Panc1 (cell line): Measurements from ENCODE around the gene PCDHA11. TPM values are rescaled to one million over a fixed set of nuclear protein-coding genes. Genes with fewer than 3 reads are reported as not detected.
"Not testable (repeated sequence)": the region's sequence is repeated elsewhere in the genome, so short reads cannot be mapped to it uniquely, and the experiment has no call there.

Source experiments
- ATAC-seq: fragments of 200-7000 bp; cut with Tn5 transposase; 2 replicates; pipeline ENCODE4 v1.9.1; 2020; ENCODE audit warnings: mild to moderate bottlenecking, moderate library complexity
- BruUV-seq: library from RNA; stranded (reverse); fragments of 400-500 nt; replicated peaks from 2 replicates; lab custom pipeline; 2021; lab: Mats Ljungman, UMichigan
- CTCF ChIA-PET: fragments of 300-600 bp; sonication (Branson Sonifier 250); formaldehyde crosslinking; loops from one replicate; lab custom pipeline; 2022; ENCODE audit warnings: antibody characterized with exemption; lab: Charles Lee
- POLR2A ChIA-PET: fragments of 300-600 bp; sonication (Branson Sonifier 250); formaldehyde crosslinking; loops from one replicate; lab custom pipeline; 2022; ENCODE audit warnings: antibody characterized with exemption; lab: Charles Lee
- DNase-seq: peaks from one replicate; pipeline ENCODE4 v3.0.0-alpha.2; 2010; ENCODE audit warnings: low read depth, low spot score
- H3K27ac ChIP-seq: 2 replicates; pipeline ENCODE4 v1.5.1; 2011; ENCODE audit warnings: mild to moderate bottlenecking, low read length, inconsistent platforms
- H3K27me3 ChIP-seq: fragments of 200-500 bp; sonication (Bioruptor generic); 2 replicates; pipeline ENCODE4 v1.6.0; 2014; ENCODE audit warnings: low read length, inconsistent platforms; ENCODE audit not compliant: control insufficient read depth, insufficient read depth
- H3K36me3 ChIP-seq: fragments of 200-500 bp; sonication (Bioruptor generic); 2 replicates; pipeline ENCODE4 v1.5.1; 2014; ENCODE audit warnings: inconsistent platforms, mild to moderate bottlenecking, low read length, moderate library complexity; ENCODE audit not compliant: control insufficient read depth, insufficient read depth
- H3K4me1 ChIP-seq: 2 replicates; pipeline ENCODE4 v1.5.1; 2011; ENCODE audit warnings: inconsistent platforms, mild to moderate bottlenecking, low read length, moderate library complexity; ENCODE audit not compliant: control insufficient read depth, insufficient read depth
- H3K4me3 ChIP-seq, 2 experiments: 2 replicates each; pipeline ENCODE4 v1.5.1; 2011 to 2012; ENCODE audit warnings: low read depth in 2 of 2, low read length in 2 of 2, mild to moderate bottlenecking in 2 of 2, inconsistent platforms in 1 of 2, moderate library complexity in 1 of 2
- H3K9me3 ChIP-seq: fragments of 200-500 bp; sonication (Bioruptor generic); 2 replicates; pipeline ENCODE4 v1.5.1; 2014; ENCODE audit warnings: low read depth, mild to moderate bottlenecking, inconsistent platforms, low read length, moderate library complexity; ENCODE audit not compliant: control insufficient read depth, insufficient read depth
- SIN3A ChIP-seq: IDR thresholded peaks from 2 replicates; pipeline ENCODE4 v1.6.1; 2012; ENCODE audit warnings: low read depth, mild to moderate bottlenecking, low read length, moderate library complexity, borderline replicate concordance; ENCODE audit not compliant: insufficient read depth
- TCF7L2 ChIP-seq: IDR thresholded peaks from 2 replicates; pipeline ENCODE4 v1.6.1; 2011; ENCODE audit warnings: mild to moderate bottlenecking, low read depth, low read length, inconsistent platforms
- in situ Hi-C: cut with HindIII; loops from 2 replicates; pipeline ENCODE4 v1.10.0; 2016; ENCODE audit warnings: low sequenced_read_pairs, low pct_unique_long_range_greater_than_20kb
- intact Hi-C: fragments of 100-400 bp; cut with micrococcal nuclease; formaldehyde crosslinking; loops from one replicate; pipeline ENCODE4 v1.10.0; 2022; ENCODE audit not compliant: unreplicated experiment
- total RNA-seq: library from RNA; stranded (reverse); gene quantifications from one replicate; pipeline ENCODE4 v1.2.1, GENCODE V29; 2021; ENCODE audit not compliant: unreplicated experiment
- TF ChIP-seq, protein P1 (sequence below), 2 experiments: IDR thresholded peaks; 2 replicates each; pipeline ENCODE4 v1.6.1; 2011 to 2012; ENCODE audit warnings: low read depth in 2 of 2, control low read depth in 1 of 2, low read length in 1 of 2, mild to moderate bottlenecking in 1 of 2, moderate library complexity in 1 of 2; ENCODE audit not compliant: insufficient read depth in 1 of 2
- TF ChIP-seq, protein P2 (sequence below): fragments of 450-650 bp; IDR thresholded peaks from 2 replicates; pipeline ENCODE4 v1.5.1; 2017; ENCODE audit warnings: mild to moderate bottlenecking

PCDHA11 gene
- total RNA-seq, 1 experiment from 2014 or later: 0.08 TPM

DNA sequence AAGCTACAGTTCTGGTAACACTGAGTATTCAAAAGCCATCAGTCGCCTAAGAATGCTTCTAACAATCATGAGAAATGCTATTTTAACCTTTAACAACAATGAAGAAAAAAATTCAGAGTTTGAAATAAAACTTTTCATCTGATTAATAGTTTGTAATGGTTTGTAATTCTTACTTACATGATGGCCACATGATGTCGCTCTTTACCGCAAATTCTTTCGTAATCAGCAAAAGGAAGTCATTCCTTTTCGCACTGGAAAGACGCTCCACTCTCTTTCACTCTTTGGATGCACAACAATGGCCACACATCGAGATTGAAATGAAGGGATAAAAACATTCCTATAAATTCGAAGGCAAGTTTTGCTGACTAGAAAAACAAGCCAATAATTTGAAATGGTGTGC, 34.8 kb upstream of the PCDHA11 start, which contains the start of gene PCDHA7:
Gene PCDHA7, plus strand, starts transcription at position 277 of the 400 bp plus-strand sequence. Its CDS starts 115 bp downstream, at position 392.
- no peak within 1 kb of the TSS for H3K4me3 ChIP-seq
- TF ChIP-seq TCF7L2 (no peak), SIN3A (no peak)
- TF ChIP-seq, protein P1, sequence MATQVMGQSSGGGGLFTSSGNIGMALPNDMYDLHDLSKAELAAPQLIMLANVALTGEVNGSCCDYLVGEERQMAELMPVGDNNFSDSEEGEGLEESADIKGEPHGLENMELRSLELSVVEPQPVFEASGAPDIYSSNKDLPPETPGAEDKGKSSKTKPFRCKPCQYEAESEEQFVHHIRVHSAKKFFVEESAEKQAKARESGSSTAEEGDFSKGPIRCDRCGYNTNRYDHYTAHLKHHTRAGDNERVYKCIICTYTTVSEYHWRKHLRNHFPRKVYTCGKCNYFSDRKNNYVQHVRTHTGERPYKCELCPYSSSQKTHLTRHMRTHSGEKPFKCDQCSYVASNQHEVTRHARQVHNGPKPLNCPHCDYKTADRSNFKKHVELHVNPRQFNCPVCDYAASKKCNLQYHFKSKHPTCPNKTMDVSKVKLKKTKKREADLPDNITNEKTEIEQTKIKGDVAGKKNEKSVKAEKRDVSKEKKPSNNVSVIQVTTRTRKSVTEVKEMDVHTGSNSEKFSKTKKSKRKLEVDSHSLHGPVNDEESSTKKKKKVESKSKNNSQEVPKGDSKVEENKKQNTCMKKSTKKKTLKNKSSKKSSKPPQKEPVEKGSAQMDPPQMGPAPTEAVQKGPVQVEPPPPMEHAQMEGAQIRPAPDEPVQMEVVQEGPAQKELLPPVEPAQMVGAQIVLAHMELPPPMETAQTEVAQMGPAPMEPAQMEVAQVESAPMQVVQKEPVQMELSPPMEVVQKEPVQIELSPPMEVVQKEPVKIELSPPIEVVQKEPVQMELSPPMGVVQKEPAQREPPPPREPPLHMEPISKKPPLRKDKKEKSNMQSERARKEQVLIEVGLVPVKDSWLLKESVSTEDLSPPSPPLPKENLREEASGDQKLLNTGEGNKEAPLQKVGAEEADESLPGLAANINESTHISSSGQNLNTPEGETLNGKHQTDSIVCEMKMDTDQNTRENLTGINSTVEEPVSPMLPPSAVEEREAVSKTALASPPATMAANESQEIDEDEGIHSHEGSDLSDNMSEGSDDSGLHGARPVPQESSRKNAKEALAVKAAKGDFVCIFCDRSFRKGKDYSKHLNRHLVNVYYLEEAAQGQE (IDR thresholded peaks at IDR 0.05; ENCODE audit: insufficient read depth in 1 of 2, low read depth in 2 of 2, low read length in 1 of 2): no peak
- TF ChIP-seq, protein P2, sequence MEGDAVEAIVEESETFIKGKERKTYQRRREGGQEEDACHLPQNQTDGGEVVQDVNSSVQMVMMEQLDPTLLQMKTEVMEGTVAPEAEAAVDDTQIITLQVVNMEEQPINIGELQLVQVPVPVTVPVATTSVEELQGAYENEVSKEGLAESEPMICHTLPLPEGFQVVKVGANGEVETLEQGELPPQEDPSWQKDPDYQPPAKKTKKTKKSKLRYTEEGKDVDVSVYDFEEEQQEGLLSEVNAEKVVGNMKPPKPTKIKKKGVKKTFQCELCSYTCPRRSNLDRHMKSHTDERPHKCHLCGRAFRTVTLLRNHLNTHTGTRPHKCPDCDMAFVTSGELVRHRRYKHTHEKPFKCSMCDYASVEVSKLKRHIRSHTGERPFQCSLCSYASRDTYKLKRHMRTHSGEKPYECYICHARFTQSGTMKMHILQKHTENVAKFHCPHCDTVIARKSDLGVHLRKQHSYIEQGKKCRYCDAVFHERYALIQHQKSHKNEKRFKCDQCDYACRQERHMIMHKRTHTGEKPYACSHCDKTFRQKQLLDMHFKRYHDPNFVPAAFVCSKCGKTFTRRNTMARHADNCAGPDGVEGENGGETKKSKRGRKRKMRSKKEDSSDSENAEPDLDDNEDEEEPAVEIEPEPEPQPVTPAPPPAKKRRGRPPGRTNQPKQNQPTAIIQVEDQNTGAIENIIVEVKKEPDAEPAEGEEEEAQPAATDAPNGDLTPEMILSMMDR: 0 out of 2 replicates have a peak, but pooled peaks have one; percentile 18

DNA sequence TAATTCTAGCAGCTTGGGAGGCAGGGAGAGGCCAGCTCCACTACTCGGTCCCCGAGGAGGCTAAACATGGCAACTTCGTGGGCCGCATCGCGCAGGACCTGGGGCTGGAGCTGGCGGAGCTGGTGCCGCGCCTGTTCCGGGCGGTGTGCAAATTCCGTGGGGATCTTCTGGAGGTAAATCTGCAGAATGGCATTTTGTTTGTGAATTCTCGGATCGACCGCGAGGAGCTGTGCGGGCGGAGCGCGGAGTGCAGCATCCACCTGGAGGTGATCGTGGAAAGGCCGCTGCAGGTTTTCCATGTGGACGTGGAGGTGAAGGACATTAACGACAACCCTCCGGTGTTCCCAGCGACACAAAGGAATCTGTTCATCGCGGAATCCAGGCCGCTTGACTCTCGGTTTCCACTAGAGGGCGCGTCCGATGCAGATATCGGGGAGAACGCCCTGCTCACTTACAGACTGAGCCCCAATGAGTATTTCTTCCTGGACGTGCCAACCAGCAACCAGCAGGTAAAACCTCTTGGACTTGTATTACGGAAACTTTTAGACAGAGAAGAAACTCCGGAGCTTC, 34.2 kb upstream of the PCDHA11 start:
- H3K4me3 ChIP-seq, BruUV-seq, intact Hi-C loops, ATAC-seq, POLR2A ChIA-PET, H3K9me3 ChIP-seq, H3K27me3 ChIP-seq, in situ Hi-C loops, H3K27ac ChIP-seq, H3K4me1 ChIP-seq, DNase-seq, H3K36me3 ChIP-seq: not testable (repeated sequence)
- CTCF ChIA-PET: interaction anchor here (0.6 kb wide), 1 partner anchor 321 kb away, joined by 3 read pairs; no protein-coding TSS in a partner anchor

More for the DNA sequence above, 34.8 kb upstream of the PCDHA11 start, which contains the start of gene PCDHA7:
- H3K36me3 ChIP-seq: no peaks in the 10 kb centered on the region
- DNase-seq (no peak), ATAC-seq (no peak)
- no peaks in the 10 kb centered on the region; the same call in 1 of the 2 replicates for H3K9me3 ChIP-seq
- CTCF ChIA-PET: interaction anchor here (0.6 kb wide), 1 partner anchor 322 kb away, joined by 3 read pairs; no protein-coding TSS in a partner anchor
- no peak within 1 kb of the TSS for H3K27ac ChIP-seq
- POLR2A ChIA-PET: no interaction called here
- BruUV-seq: no TSS peak
- H3K4me1 ChIP-seq: no peaks in the 10 kb centered on the region
- in situ Hi-C loops: no loop called here
- intact Hi-C loops: no loop called here
- H3K27me3 ChIP-seq: no peaks in the 10 kb centered on the region
